A673 (cell line): ENCODE measurements around the gene PECR. TPM values are rescaled to one million over a fixed set of nuclear protein-coding genes. Genes with fewer than 3 reads are reported as not detected.

Source experiments
- BruUV-seq: library from RNA; stranded (reverse); fragments of 400-500 nt; replicated peaks from 2 replicates; lab custom pipeline; 2021; lab: Mats Ljungman, UMichigan
- CTCF ChIA-PET: fragments of 300-600 bp; sonication (Branson Sonifier 250); formaldehyde crosslinking; loops from one replicate; lab custom pipeline; 2022; ENCODE audit warnings: antibody characterized with exemption; lab: Charles Lee
- POLR2A ChIA-PET: fragments of 300-600 bp; sonication (Branson Sonifier 250); formaldehyde crosslinking; loops from one replicate; lab custom pipeline; 2022; ENCODE audit warnings: antibody characterized with exemption; ENCODE audit not compliant: low non-redundant PET; lab: Charles Lee
- DNase-seq: peaks from one replicate; pipeline ENCODE4 v3.0.0-alpha.2; 2015; ENCODE audit warnings: low spot score
- H3K27ac ChIP-seq: fragments of 200-600 bp; sonication (generic); 2 replicates; pipeline ENCODE4 v1.5.1; 2016; ENCODE audit warnings: mixed run types, low read depth, mild to moderate bottlenecking, mixed read lengths, antibody characterized with exemption, low read length; ENCODE audit not compliant: poor library complexity, severe bottlenecking
- H3K27me3 ChIP-seq: fragments of 200-600 bp; sonication (generic); replicated peaks from 2 replicates; pipeline ENCODE4 v1.6.1; 2017; ENCODE audit warnings: mixed run types, low read depth, mild to moderate bottlenecking, mixed read lengths, antibody characterized with exemption, low read length; ENCODE audit not compliant: insufficient read depth, poor library complexity
- H3K36me3 ChIP-seq: fragments of 200-600 bp; sonication (generic); 2 replicates; pipeline ENCODE4 v1.6.1; 2016; ENCODE audit warnings: mixed run types, mild to moderate bottlenecking, mixed read lengths, antibody characterized with exemption, low read length; ENCODE audit not compliant: insufficient read depth, poor library complexity, severe bottlenecking
- H3K4me1 ChIP-seq: fragments of 200-600 bp; sonication (generic); 2 replicates; pipeline ENCODE4 v1.6.1; 2017; ENCODE audit warnings: mixed run types, mild to moderate bottlenecking, mixed read lengths, antibody characterized with exemption, low read length; ENCODE audit not compliant: insufficient read depth, poor library complexity, severe bottlenecking
- H3K4me3 ChIP-seq: fragments of 200-600 bp; sonication (generic); 2 replicates; pipeline ENCODE4 v1.5.1; 2016; ENCODE audit warnings: low read depth, mixed run types, mild to moderate bottlenecking, mixed read lengths, low read length; ENCODE audit not compliant: poor library complexity, severe bottlenecking
- H3K9me3 ChIP-seq: fragments of 200-600 bp; sonication (generic); 2 replicates; pipeline ENCODE4 v1.6.1; 2016; ENCODE audit warnings: mixed run types, low read depth, mild to moderate bottlenecking, mixed read lengths, antibody characterized with exemption, low read length; ENCODE audit not compliant: poor library complexity, severe bottlenecking
- CTCF ChIP-seq: fragments of 300-800, 200-600 bp; sonication (generic); conservative IDR thresholded peaks from 2 replicates; pipeline ENCODE4 v1.5.1; 2017; ENCODE audit warnings: low read depth, mild to moderate bottlenecking, antibody characterized with exemption, low read length, moderate library complexity, mixed read lengths
- EZH2 ChIP-seq: fragments of 200-600 bp; sonication (generic); IDR thresholded peaks from 2 replicates; pipeline ENCODE4 v1.6.1; 2017; ENCODE audit warnings: borderline replicate concordance, low read depth, mild to moderate bottlenecking, mixed read lengths, antibody characterized with exemption, low read length; ENCODE audit not compliant: poor library complexity, severe bottlenecking
- intact Hi-C: fragments of 100-400 bp; cut with micrococcal nuclease; formaldehyde crosslinking; loops from one replicate; pipeline ENCODE4 v1.10.0; 2022; ENCODE audit not compliant: unreplicated experiment
- total RNA-seq: library from RNA; stranded (reverse); gene quantifications from 2 replicates; pipeline ENCODE4 v1.2.3, GENCODE V29; 2021

Gene PECR
- total RNA-seq, 1 experiment from 2014 or later = 19.7 TPM

GRCh38 chr2:216030216-216030615 is 51.4 kb downstream of the PECR start:
- CTCF ChIA-PET = no interaction called here
- no peak for DNase-seq

GRCh38 chr2:216029416-216030129 is 52.0 kb downstream of the PECR start:
- no peak overlapping the region for H3K27ac ChIP-seq
- H3K27me3 ChIP-seq = no peaks in the 10 kb centered on the region
- H3K9me3 ChIP-seq = no peaks in the 10 kb centered on the region
- DNase-seq = no peak
- ChIA-PET POLR2A (no interaction called here), CTCF (no interaction called here)
- TF ChIP-seq EZH2 (no peak), CTCF (no peak)
- H3K36me3 ChIP-seq = no peaks in the 10 kb centered on the region
- BruUV-seq = no TSS peak
- intact Hi-C loops = no loop called here
- H3K4me3 ChIP-seq = no peak overlapping the region
- no peaks in the 10 kb centered on the region for H3K4me1 ChIP-seq

More at GRCh38 chr2:216030216-216030615, 51.4 kb downstream of the PECR start:
- Histone ChIP-seq H3K9me3 (no peaks in the 10 kb centered on the region), H3K4me1 (no peaks in the 10 kb centered on the region), H3K36me3 (no peaks in the 10 kb centered on the region), H3K4me3 (no peak overlapping the region), H3K27ac (no peak overlapping the region), H3K27me3 (no peaks in the 10 kb centered on the region)
- no TSS peak for BruUV-seq
- TF ChIP-seq EZH2 (no peak), CTCF (no peak)
- intact Hi-C loops = no loop called here
- POLR2A ChIA-PET = no interaction called here

GRCh38 chr2:216024779-216025336 is 56.8 kb downstream of the PECR start:
- DNase-seq = no peak
- Histone ChIP-seq H3K4me1 (no peaks in the 10 kb centered on the region), H3K36me3 (no peaks in the 10 kb centered on the region), H3K9me3 (no peaks in the 10 kb centered on the region), H3K27ac (no peak overlapping the region), H3K4me3 (no peak overlapping the region), H3K27me3 (no peaks in the 10 kb centered on the region)
- intact Hi-C loops = no loop called here
- BruUV-seq = no TSS peak
- TF ChIP-seq EZH2 (no peak), CTCF (no peak)
- ChIA-PET POLR2A (no interaction called here), CTCF (no interaction called here)
